HT-29 (cell line): ENCODE data around the gene PI4KA. TPM values are rescaled to one million over a fixed set of nuclear protein-coding genes. Genes with fewer than 3 reads are reported as not detected.

Experiments
- DNase-seq: peaks from one replicate; pipeline ENCODE4 v3.0.0-alpha.2; 2015; ENCODE audit warnings: low spot score
- total RNA-seq: library from RNA; depleted of rRNA; stranded (reverse); fragments of >200 nt; shearing (Covaris generic); gene quantifications from 2 replicates; pipeline ENCODE4 v1.2.3, GENCODE V29; 2014

Gene PI4KA
- total RNA-seq, 1 experiment from 2014 or later = 127 TPM

DNA sequence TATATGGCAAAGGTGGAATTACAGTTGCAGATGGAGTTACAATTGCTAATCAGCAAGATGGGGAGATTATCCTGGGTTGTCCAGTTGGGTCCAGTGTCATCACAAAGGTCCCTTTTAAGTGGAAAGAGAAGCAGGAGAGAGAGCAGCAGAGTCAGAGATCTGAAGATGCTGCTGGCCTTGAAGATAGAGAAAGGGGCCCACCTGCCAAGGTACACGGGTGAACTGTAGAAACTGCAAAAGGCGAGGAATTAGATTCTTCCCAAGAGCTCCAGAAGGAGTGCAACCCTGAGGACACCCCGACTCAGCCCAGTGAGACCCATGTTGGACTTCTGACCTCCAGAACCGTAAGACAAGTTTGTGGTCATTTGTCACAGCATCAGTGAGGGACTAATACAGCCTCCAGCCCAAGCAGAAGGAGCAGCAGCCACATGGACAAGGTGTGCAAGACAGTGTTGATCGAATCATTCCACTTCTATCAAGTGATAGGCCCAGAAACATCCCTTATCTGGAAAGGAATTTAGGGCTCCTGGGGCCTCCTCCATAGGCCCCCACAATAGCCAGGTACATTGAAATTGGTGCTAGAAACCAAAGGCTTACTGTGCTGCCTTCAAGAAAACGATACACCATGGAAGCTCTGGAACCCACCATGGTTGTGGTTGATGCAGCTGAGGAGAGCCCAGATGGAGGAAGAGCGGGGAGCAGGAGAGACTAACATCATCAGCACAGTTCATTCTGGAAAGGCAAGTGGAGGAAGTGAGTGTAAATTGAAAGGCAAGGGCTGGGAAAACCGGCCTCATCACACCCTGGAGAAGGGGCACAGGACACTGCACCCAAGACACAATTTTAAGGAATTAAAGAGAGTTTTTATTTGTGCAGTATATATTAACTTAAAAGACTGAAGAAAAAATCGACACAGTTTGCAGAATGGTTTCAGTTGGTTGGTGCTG, 23.5 kb upstream of the PI4KA start:
- no peak for DNase-seq

DNA sequence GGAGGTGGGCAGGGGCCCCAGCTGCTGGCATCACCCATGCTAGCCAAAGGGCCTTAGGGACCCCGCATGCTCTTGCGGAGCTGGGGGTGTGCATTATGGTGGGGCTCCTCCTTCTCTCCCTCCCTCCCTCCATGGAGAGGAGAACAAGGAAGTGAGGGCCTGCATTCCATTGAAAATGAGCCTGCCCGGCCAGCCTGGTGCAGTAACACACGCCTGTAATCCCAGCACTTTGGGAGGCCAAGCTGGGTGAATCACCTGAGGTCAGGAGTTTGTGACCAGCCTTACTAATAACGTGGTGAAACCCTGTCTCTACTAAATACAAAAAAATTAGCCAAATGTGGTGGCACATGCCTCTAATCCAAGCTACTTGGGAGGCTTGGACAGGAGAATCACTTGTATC, 22.6 kb upstream of the PI4KA start:
- no peak for DNase-seq

DNA sequence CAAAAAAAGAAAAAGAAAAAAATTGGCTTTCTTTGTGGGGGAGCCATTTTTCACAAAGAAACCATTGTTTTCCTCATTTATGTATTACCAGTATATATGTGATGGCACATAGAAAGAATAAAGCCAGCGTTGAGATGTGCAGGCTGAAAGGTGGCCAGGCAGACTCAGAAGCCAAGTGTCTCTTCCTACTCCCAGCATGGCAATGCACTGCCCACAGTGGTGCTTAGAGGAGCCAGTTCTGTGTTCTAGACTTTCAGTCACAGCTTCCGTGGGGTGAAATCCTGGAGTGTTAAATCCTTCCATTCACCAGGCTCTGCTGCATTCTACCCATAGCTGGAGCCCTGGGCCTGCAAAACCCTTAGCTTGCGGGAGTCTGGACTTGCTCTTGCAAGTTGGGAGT, 19.1 kb upstream of the PI4KA start:
- DNase-seq = no peak

DNA sequence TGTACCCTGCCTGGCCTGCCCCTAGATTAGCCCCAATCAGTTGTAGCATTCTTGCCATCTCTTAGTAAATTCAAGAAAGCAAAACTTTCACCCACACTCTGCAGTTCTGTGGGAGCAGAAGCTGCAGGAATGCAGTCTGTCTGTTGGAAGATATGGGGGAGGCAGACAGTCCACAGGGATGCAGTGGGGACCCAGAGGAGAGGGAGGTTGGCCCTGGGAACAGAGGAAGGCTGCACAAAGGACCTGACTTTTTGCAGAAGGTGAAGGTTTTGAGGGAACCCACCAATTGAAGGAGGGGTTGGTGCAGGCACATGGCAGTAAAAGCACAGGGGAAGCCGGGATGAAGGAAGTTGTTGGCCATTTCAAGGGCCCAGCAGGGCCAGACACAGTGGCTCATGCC, 16.7 kb upstream of the PI4KA start:
- DNase-seq = no peak

DNA sequence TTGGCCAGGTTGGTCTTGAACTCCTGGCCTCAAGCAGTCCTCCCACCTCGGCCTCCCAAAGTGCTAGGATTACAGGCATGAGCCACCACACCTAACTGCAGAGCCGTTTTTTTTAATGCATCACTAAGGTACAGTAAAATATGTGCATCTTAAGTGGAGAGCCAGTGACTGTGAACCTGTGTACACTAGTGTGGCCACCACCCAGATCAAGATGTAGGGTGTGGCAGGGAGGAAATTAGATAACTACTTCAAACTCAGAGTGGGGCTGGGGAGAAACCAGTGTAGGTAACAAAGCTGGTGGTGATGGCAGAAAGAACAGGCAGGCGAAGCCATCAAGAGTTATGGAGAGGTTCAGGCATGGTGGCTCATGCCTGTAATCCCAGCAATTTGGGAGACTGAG, 14.6 kb upstream of the PI4KA start:
- DNase-seq = no peak

DNA sequence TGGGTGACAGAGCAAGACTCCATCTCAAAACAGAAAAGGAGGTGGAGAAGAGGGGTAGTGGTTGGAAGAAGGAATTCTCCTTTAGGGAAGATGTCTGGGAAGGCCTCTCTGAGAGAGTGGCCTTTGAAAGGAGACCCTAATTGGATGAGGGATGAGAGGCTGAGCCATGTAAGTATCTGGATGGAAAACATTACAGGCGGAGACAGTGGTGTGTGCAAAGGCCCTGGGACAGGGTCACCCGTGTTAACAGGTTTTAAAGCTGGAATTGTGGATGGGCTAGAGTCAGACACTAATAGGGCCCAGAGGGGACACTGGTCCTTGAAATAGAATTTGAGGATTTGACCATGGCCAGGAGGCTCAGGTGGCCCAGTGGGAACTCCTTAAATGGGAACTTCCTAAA, 10.6 kb upstream of the PI4KA start:
- DNase-seq = no peak

DNA sequence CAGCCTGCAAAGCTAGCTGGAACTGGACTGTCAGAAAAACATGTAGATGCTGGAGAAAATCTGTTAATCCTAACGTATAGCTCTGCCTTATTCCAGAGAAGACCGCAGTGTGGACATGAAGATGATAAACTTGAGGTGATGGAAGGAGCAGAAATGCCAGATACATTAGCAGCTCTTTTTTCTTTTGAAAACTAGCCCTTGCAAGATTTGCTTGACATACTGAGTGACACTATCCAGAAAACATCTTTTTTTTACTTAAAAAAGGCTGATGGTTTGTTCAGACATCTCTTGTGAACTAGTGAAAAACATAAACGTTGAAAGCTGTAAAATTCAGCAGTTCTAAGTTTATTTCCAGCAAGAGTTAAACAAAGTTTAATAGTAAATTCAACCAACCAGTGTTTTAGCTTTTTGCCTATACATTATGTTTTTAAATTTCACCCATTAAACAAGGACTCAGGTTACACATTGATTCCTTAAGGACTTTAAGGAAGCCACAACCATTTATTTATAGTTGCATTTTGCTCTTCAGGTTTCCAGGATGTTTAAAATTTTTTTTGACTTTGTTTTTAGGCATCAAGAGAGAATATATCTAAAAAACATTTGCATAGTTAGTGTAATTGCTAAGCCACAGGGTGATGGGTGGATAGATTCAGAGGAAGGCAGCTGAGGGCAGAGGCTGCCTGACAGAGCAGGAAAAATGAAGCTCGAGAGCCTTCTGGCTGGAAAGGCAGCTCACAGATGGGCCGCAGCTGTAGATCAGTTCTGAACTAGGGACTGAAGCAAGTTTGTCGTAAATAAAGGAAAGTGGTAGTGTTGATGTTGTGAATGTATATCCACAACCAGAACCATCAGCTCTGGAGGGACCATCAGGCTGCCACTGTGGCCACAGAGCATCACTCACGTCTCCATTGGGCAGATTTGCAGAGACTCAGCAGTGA, 9.7 kb upstream of the PI4KA start:
- DNase-seq = no peak

DNA sequence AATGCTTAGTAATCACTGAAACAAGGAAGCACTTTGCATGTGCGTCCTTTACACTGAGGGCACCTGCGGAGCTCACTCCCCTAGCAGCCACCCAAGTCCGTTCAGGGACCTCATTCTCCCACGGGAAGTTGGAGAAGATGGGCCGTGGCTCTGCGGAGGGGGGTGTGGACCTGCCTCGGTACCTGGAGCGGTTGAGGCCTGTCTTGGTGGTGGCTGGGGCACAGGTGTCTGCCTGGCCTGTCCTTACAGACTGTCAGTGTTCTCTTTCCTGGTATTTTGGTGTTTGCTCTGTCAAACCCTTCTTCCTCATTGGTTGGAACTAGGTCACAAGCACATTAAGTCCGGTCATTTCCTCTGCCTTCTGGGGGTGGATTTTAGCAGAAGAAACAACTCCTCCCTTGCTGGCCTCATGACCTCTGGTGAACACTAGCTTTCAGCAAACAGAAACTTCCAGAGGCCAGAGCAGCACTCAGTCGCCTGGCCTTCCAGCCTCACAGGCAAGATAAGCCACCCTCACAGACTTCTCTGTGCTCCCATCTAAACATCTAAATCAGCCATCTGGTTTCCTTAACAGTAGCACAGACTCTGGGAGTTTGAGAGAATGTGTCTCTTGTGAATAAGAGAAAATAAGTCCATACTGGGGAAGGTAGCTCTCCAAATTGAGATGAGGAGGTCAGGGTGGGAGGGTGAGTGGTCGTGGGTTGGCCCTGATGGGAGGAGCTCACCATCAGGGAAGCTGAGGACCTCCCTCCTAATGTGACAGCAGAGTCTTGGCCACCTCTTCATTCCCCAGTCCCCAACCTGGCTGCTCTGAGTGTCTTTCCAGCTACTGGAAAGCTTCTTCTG, 8.8 kb upstream of the PI4KA start:
- peak; percentile 76 for DNase-seq

DNA sequence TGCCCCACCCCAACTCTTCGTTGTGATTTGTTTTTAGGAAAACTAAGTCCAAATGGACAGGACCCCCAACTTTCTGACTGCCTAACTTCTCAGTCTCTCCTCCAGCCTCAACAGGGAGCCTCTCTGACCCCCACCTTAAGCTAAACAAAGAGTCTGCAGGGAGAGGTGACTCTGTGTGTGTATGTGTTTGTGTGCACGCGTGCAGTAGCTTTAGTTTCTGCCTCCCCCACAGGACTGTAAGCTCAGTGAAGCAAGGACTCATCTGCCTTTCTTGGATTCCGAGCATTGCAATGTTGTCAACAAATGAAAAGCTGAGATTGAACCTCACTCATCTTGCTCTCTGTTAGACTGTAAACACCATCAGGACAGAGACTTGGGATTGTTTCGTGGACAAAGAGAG, 8.1 kb upstream of the PI4KA start:
- DNase-seq = no peak

DNA sequence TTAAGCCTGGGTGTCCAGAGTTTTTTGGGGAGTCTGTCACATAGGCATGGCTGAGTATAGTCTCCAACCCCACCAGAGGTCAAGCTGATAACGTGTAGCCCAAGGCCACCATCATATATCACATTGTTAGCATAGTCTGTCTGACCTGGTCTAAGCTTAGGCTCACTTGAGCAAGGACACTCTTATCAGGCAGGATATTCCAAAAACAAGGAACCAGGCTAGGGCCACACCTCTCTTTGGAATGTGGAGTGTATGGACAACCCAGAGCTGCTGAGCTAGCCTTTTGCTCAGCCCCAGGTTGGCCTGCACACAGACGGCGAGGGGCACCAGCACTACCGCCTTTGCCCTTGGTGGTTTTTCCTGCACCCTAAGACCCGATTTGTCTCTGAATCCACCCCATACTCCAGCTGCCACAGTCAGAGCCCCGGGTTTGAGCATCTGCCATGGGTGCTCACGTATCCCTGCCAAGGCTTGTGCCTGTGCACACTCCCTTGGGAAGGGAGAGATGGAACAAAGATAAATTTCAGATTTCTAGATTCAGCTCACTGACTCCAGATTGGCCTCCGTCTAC, 7.3 kb upstream of the PI4KA start:
- no peak for DNase-seq

DNA sequence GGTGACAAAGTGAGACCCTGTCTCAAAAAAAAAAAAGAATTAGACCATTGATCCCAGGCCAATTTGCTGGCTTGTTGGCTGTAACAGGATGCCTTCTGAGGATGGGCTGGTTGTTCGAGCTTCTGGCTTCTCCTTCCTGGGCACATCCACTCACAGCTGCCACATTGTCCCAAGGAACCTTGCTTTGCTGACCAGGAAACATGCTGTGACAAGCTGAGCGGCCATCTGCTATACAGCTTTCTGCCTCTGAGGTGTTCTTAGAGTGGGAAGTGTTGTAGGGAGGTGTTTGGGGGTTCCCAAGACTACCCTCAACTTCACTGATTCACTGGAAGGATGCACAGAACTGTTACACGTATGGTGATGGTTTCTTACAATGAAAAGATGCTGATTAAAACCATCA, 6.7 kb upstream of the PI4KA start:
- no peak for DNase-seq

DNA sequence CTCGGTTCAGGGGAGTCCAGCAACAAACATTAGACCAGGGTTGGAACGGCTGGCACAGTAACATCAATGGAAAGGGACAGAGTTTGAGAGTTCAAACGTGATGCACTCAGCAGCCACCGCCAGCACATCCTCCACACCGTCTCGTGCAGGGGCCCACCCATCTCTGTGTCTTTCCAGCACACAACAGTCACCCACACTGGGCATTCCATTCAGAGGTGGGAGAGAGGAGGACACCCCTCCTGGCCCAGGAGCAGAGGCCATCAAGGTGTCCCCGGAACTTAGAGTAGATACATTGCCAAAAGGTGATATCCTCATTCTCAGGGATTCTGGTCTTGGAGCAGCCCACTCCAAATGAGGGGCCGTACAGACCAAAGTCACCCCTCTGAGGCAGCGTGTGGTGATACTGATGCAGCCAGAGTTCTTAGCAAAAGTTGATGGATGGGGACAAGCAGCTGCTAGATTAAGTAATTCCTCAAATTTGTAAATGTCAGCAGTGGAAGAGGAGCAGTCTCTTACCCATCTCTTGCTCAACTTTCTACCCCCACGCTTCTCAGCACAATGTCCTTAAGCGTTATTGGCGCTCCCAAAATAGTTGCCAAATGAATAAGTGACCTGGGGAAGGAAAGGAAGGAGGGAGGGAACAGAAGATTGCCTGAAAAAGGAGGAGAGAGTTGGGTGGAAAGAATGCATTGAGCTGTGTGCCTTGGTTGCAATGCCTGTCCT, 5.7 kb upstream of the PI4KA start:
- DNase-seq = no peak

DNA sequence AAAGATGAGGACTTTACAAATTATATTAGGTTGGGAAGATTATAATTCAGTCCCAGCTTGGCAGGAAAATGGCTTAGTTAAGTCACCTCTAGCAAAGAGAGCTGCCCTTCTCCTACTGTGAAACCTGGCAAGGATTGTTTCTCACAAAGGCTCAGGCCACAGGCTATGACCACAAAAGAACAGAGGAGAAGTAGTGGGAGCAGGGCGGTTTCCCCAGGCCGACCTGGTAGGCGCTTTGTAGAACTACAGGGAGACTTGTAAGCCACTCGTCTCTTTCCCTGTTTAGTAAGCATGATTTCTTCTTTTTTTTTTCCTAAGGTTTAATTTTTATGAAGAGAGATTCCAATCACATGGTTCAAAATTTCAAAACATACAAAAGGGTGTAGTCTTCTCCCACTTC, 4.8 kb upstream of the PI4KA start:
- no peak for DNase-seq

DNA sequence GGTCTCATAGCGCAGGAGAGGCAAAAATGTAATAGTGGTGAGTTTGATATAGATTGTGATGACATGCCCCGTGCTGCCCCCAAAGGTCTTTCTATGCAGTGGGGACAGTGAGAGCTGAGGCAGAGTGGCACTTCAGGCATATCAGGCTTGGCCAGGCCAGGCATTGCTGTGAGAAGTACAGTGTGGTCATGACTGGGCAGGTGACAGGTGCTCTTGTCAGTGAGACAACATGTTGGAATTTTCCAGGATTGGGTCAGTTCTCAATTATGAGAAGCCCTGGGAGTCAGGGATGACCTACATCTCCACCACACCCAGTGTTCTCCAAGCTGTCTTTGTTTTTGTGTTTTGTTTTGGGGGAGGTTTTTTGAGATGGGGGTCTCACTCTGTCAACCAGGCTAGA, 3.9 kb upstream of the PI4KA start:
- no peak for DNase-seq

DNA sequence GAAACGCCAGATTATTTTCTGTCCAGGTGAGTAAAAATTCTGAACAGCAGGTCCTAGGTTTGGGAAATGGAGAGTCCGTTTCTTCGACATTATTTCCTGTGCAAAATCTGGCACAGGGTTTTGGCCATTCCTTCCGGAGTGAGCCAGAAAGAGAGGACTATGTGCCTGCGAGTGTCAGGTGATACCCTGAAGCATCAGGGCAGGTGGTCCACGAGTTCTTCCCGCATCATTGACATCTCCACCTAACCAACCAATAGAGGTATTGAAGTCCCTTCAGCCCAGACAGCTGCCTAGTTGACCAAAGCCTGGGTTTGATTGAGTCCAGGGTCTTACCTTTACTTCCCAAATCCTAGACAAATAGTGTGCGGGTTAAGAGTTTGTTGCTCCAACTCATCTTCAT, 1.0 kb upstream of the PI4KA start:
- DNase-seq = peak; percentile 30

DNA sequence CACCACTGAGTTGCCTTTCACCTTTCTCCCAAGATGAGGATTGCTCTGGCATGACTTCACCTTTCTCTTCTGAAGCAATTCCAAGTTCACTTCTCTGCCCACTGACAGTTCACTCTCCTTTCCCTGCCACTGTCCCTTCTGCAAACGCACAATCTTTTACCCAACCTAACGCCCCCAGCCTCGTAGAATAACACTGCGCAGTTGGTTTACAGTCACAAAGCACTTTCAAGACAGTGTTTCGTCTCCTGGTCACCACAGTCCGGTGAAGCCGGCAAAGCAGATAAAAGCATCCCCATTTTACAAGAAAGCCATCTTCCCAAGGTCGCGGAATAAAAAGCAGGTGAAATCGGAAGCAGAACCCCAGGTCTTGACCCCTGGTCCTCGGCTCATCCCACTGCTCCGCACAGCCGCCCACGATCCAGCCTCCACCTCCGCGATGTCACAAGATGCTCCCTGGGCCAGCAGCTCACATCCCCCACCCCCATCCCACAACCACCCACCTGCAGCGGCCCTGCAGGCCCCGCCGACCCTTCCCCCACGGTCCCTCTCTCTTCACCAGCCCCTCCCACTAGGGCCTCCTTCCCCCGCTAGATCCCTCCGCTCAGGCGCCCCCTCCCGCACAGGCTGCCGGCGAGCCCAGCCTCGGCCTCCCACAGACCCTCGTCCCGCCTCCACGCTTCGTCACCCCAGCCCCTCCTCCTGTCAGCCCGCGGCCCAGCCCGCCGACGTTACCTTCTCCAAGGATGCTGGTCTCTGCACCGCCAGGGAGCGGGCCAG, 585 bp downstream of the PI4KA start:
- DNase-seq = peak; percentile 31

DNA sequence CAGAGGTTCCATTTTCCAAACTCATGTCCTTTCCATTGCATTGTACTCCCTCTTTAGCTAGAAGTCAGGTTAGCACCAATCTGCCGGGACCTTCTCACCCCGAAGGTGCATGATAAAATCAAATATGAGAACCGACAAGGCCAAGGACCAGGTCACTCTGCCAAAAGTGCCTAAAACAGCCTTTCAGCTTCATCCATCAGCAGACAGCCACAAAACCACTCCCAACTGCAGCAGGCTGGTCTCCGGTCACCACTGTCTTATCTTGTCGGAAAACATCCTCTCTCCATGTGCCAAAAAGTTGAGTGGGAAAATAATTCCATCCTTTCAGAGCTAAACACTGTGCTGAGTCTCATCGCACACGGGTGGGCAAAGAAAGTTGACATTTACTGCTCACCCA, 1.4 kb downstream of the PI4KA start:
- no peak for DNase-seq

DNA sequence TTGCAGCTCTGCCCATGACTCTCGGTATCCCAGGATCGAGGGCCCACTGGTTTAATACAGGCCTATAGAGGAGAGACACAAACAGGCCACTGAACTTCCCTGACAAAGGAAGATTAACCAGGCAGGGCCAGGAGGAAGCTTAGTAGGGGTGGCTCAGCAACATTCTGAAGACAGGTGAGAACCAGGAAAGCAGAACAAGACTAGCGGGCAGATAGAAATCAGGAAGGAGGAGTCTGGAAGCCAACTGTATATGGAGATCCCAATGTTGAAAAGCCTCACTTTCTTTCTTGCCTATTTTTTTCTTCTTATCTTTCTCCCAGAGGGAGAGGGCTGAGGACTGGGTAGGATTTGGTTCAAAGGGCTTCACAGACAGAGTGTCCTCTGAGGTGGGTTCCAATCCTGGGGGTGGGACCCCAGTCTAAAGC, 5.4 kb downstream of the PI4KA start:
- no peak for DNase-seq

DNA sequence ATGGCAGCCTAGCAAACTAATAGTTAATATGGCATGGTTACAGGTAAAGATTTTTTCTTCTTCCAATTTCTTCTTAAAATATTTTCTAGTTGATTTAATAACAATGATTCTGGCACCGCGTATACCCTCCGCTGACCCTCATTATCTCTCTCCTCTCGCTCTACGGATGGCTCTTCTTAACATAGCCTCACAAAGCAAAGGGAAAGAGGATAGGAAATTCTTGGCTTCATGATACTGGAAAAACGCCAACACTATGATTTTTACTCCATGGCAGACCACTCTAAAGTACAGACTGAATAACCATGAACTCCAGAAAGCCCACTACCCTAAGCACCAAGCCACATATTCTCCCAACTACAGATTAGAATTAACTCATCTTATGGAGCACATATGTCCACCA, 6.1 kb downstream of the PI4KA start:
- DNase-seq = no peak

DNA sequence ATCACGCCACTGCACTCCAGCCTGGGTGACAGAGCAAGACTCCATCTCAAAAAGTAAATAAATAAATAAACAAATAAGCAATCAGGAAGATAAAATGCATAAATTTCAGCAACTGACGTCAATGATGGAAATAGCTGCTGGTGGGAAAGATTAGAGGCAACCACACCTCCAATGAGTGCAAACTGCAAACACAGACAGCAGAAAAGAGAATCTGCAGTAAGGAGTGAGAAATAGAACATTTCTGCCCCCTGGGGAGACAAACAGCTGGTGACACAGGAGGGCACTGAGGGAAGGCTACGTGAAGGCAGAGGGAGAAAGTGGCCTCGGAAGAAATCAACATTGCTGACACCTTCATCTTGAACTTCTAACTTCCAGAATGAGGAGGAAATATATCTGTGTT, 6.5 kb downstream of the PI4KA start:
- no peak for DNase-seq
